HG03378 (cell line): ENCODE data around the gene IPPK.
"Not testable (repeated sequence)": the region's sequence is repeated elsewhere in the genome, so short reads cannot be mapped to it uniquely, and the experiment has no call there.

Experiments used
- ATAC-seq: cut with Tn5 transposase; IDR thresholded peaks from one replicate; pipeline ENCODE4 v1.9.1; 2021; ENCODE audit warnings: mild to moderate bottlenecking, moderate library complexity; ENCODE audit not compliant: unreplicated experiment

The IPPK gene

GRCh38 chr9:92639124-92639523 is 30.8 kb downstream of the IPPK start:
- ATAC-seq = no peak

GRCh38 chr9:92638621-92639101 is 31.3 kb downstream of the IPPK start:
- ATAC-seq = no peak

GRCh38 chr9:92637886-92638620 is 31.9 kb downstream of the IPPK start:
- ATAC-seq = no peak

GRCh38 chr9:92637326-92637725 is 32.6 kb downstream of the IPPK start:
- ATAC-seq = no peak

- no peak for ATAC-seq
Measured at GRCh38 chr9:92636627-92637026, 33.3 kb downstream of the IPPK start.

- no peak for ATAC-seq
Measured at GRCh38 chr9:92635760-92636159, 34.2 kb downstream of the IPPK start.

GRCh38 chr9:92634712-92635605 is 35.0 kb downstream of the IPPK start:
- ATAC-seq = no peak

GRCh38 chr9:92633614-92634278 is 36.2 kb downstream of the IPPK start:
- no peak for ATAC-seq

GRCh38 chr9:92632641-92633040 is 37.3 kb downstream of the IPPK start:
- no peak for ATAC-seq

- no peak for ATAC-seq
Measured at GRCh38 chr9:92631452-92632343, 38.2 kb downstream of the IPPK start.

GRCh38 chr9:92627651-92628050 is 42.3 kb downstream of the IPPK start:
- no peak for ATAC-seq

- ATAC-seq = no peak
Measured at GRCh38 chr9:92626484-92626883, 43.4 kb downstream of the IPPK start.

- ATAC-seq = not testable (repeated sequence)
Measured at GRCh38 chr9:92623936-92624335, 46.0 kb downstream of the IPPK start.

GRCh38 chr9:92620845-92621244 is 49.1 kb downstream of the IPPK start:
- no peak for ATAC-seq

- ATAC-seq = no peak
Measured at GRCh38 chr9:92619601-92620300, 50.2 kb downstream of the IPPK start.

- ATAC-seq = no peak
Measured at GRCh38 chr9:92618633-92619225, 51.2 kb downstream of the IPPK start.

GRCh38 chr9:92617951-92618510 is 51.9 kb downstream of the IPPK start:
- no peak for ATAC-seq

- no peak for ATAC-seq
Measured at GRCh38 chr9:92617195-92617813, 52.6 kb downstream of the IPPK start.

GRCh38 chr9:92616655-92617111 is 53.2 kb downstream of the IPPK start:
- ATAC-seq = no peak
